Epithelial cell of esophagus (primary cell): ENCODE results near the gene GPAM.

ENCODE experiments used
- DNase-seq: peaks from one replicate; pipeline ENCODE4 v3.0.0; 2010; ENCODE audit warnings: low read depth
- H3K4me3 ChIP-seq: 2 replicates; pipeline ENCODE4 v1.5.1; 2011; ENCODE audit warnings: mild to moderate bottlenecking, low read length, control low read depth
- CTCF ChIP-seq: IDR thresholded peaks from 2 replicates; pipeline ENCODE4 v1.5.1; 2011; ENCODE audit warnings: low read depth, mild to moderate bottlenecking, low read length, control low read depth, inconsistent platforms; ENCODE audit not compliant: insufficient read depth; ENCODE audit errors: missing control alignments

The GPAM gene

GRCh38 chr10:112161757-112162518, 21.6 kb downstream of the GPAM start:
- no peak for DNase-seq
- no peak overlapping the region for H3K4me3 ChIP-seq
- no peak for TF ChIP-seq CTCF

- peak; percentile 23 for DNase-seq
- H3K4me3 ChIP-seq, result no peak overlapping the region
- no peak for TF ChIP-seq CTCF
Measured at GRCh38 chr10:112160834-112161233, 22.7 kb downstream of the GPAM start.

GRCh38 chr10:112159469-112159868, 24.1 kb downstream of the GPAM start:
- TF ChIP-seq CTCF, result no peak
- DNase-seq, result no peak
- no peak overlapping the region for H3K4me3 ChIP-seq

- no peak for TF ChIP-seq CTCF
- no peak overlapping the region for H3K4me3 ChIP-seq
- DNase-seq, result no peak
Measured at GRCh38 chr10:112151524-112152039, 32.0 kb downstream of the GPAM start.

GRCh38 chr10:112148331-112148730, 35.2 kb downstream of the GPAM start:
- H3K4me3 ChIP-seq, result no peak overlapping the region
- DNase-seq, result no peak
- no peak for TF ChIP-seq CTCF

GRCh38 chr10:112146799-112147198, 36.8 kb downstream of the GPAM start:
- H3K4me3 ChIP-seq, result no peak overlapping the region
- no peak for DNase-seq
- TF ChIP-seq CTCF, result no peak

- TF ChIP-seq CTCF, result no peak
- DNase-seq, result no peak
- no peak overlapping the region for H3K4me3 ChIP-seq
Measured at GRCh38 chr10:112145263-112145662, 38.3 kb downstream of the GPAM start.
